ENCODE measurements around the gene C21orf91. TPM values are rescaled to one million over a fixed set of nuclear protein-coding genes. Genes with fewer than 3 reads are reported as not detected.

Gene C21orf91
- total and polyA plus RNA-seq, 2 experiments from 2014 or later = 10.9 to 20.0 TPM

- Mint-ChIP-seq H3K4me1 (peaks cover 12% of the 10 kb centered on the region), H3K4me3 (no peak overlapping the region), H3K27ac (no peak overlapping the region)
Measured at GRCh38 chr21:17786071-17786850, 32.9 kb downstream of the C21orf91 start.

More at GRCh38 chr21:17786071-17786850, 32.9 kb downstream of the C21orf91 start:
- Histone ChIP-seq H3K4me3 (no peak overlapping the region), H3K79me2 (replicated peaks; ENCODE audit: insufficient read depth) (no peaks in the 10 kb centered on the region), H3K36me3 (ENCODE audit: insufficient read depth) (peaks cover 8% of the 10 kb centered on the region; the same call in 1 of the 2 replicates), H3K4me2 (no peak overlapping the region), H3F3A (replicated peaks; ENCODE audit: low read depth) (no peaks in the 10 kb centered on the region), H3K4me1 (ENCODE audit: insufficient read depth) (peaks cover 13% of the 10 kb centered on the region), H3K9me2 (ENCODE audit: insufficient read depth) (peaks cover 3% of the 10 kb centered on the region), H3K27ac (ENCODE audit: low read depth) (no peak overlapping the region), H2AFZ (no peak overlapping the region), H3K27me3 (ENCODE audit: insufficient read depth) (no peaks in the 10 kb centered on the region), H4K20me1 (replicated peaks; ENCODE audit: insufficient read depth) (no peaks in the 10 kb centered on the region)
- Mint-ChIP-seq H3K9me3 (peaks cover 5% of the 10 kb centered on the region; the same call in 2 of the 3 replicates), H3K27me3 (ENCODE audit: insufficient read depth, low read depth, poor library complexity) (no peaks in the 10 kb centered on the region), H3K36me3 (ENCODE audit: low read depth) (peaks cover 53% of the 10 kb centered on the region)
- DNase-seq (ENCODE audit: low spot score) = no peak
- no peak for ATAC-seq
- no peak for TF ChIP-seq EZH2 (IDR thresholded peaks at IDR 0.05; ENCODE audit: low read depth, unreplicated experiment)
- TF ChIP-seq NANOG (IDR thresholded peaks at IDR 0.05; ENCODE audit: borderline replicate concordance) = no peak
- no peak for TF ChIP-seq ZNF462 (CRISPR knock-in tag; IDR thresholded peaks at IDR 0.05)
- no peak for TF ChIP-seq POLR2AphosphoS5 (IDR thresholded peaks at IDR 0.05; ENCODE audit: low read depth)
- TF ChIP-seq CTCF (conservative IDR thresholded peaks at IDR 0.05; ENCODE audit: low read depth in 2 of 2) = no peak
- TF ChIP-seq JUNB (IDR thresholded peaks at IDR 0.05; ENCODE audit: unreplicated experiment) = no peak

Measured in GM23338 (cell line).